OCI-LY3 (cell line): Measurements from ENCODE around the gene FAM222B.

Source experiments
- H2AFZ ChIP-seq: fragments of 200-600, 300-600 bp; shearing (Covaris generic); 2 replicates; pipeline ENCODE4 v1.6.0; 2014; ENCODE audit warnings: antibody characterized with exemption, low read depth, low read length
- H3K27ac ChIP-seq: fragments of 200-600, 300-600 bp; sonication (generic); 2 replicates; pipeline ENCODE4 v1.5.1; 2014; ENCODE audit warnings: mild to moderate bottlenecking, low read length, moderate library complexity, mixed read lengths
- H3K27me3 ChIP-seq: fragments of 200-600, 300-600 bp; sonication (generic); 2 replicates; pipeline ENCODE4 v1.6.1; 2014; ENCODE audit warnings: low read depth, low read length, mixed read lengths
- H3K36me3 ChIP-seq: fragments of 200-600, 300-600 bp; sonication (generic); replicated peaks from 2 replicates; pipeline ENCODE3; 2014; ENCODE audit warnings: low read depth, low read length, mixed read lengths
- H3K4me1 ChIP-seq: fragments of 300-600, 200-600 bp; sonication (generic); 2 replicates; pipeline ENCODE4 v1.6.1; 2014; ENCODE audit warnings: low read length, mixed read lengths
- H3K4me2 ChIP-seq: fragments of 200-600, 300-600 bp; sonication (generic); 2 replicates; pipeline ENCODE4 v1.6.1; 2014; ENCODE audit warnings: low read length, mixed read lengths
- H3K4me3 ChIP-seq: fragments of 300-600, 200-600 bp; sonication (generic); 2 replicates; pipeline ENCODE4 v1.5.1; 2014; ENCODE audit warnings: antibody characterized with exemption, mild to moderate bottlenecking, low read length, moderate library complexity
- H3K79me2 ChIP-seq: fragments of 300-600, 200-600 bp; shearing (Covaris generic); 2 replicates; pipeline ENCODE4 v1.6.1; 2014; ENCODE audit warnings: mild to moderate bottlenecking, low read length, mixed read lengths
- H3K9ac ChIP-seq: fragments of 300-600, 200-600 bp; shearing (Covaris generic); 2 replicates; pipeline ENCODE4 v1.6.0; 2014; ENCODE audit warnings: mild to moderate bottlenecking, low read length, moderate library complexity
- H3K9me3 ChIP-seq: fragments of 200-600, 300-600 bp; shearing (Covaris generic); 2 replicates; pipeline ENCODE4 v1.6.1; 2014; ENCODE audit warnings: low read length, mixed read lengths; ENCODE audit not compliant: insufficient read depth
- H4K20me1 ChIP-seq: fragments of 200-600, 300-600 bp; sonication (generic); 2 replicates; pipeline ENCODE4 v1.6.1; 2016; ENCODE audit warnings: low read length, mixed read lengths; ENCODE audit not compliant: insufficient read depth
- EZH2phosphoT487 ChIP-seq: fragments of 200-600 bp; shearing (Covaris generic); IDR thresholded peaks from 2 replicates; pipeline ENCODE4 v1.6.1; 2018; ENCODE audit warnings: antibody characterized with exemption, mixed run types, low read depth
- TF ChIP-seq, protein P1 (sequence below): fragments of 200-600, 300-600 bp; sonication (generic); IDR thresholded peaks from 2 replicates; pipeline ENCODE4 v1.5.1; 2014; ENCODE audit warnings: antibody characterized with exemption, low read length, low read depth

Gene FAM222B

DNA sequence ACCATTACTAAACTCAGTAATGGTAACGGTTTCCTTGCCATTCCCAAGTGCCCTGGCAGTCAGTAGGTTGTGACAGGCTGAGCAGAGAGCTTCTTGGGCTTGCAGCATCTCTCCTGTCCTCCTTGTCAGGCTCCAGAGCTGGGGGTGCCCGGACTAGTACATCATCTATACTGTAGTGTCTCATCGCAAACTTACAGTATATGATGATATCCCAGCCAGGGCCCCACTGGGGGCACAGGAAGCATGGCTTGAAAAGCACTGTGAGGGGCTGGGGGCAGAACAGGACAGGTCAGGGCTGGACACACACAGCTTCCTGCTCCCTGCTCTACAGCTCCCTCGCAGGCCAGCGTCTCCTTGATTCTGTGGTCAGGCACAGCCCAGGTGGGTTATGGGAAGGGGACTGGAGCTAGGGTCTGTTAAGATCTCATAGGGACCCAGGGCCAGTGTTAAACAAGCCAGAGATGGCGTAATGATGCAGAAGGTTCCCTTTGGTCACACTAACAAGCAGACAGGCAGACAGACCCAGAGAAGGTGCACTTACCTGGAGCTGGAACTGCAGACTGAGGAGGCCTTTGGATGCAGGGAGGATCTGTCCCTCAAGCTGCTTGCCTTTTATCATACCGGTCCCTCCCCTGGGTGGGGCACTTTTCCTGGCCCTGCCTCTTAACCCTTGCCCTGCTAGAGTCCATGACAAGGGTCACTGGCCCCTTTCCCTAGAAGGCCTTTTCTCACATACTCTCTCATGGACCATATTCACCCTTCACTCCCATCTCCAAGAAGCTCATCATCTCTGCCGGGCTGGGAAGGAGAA is 19.0 kb upstream of the FAM222B start:
- Histone ChIP-seq H3K9me3 (no peaks in the 10 kb centered on the region), H3K9ac (no peak overlapping the region), H3K27ac (no peak overlapping the region), H4K20me1 (no peaks in the 10 kb centered on the region), H3K4me2 (no peak overlapping the region), H3K79me2 (no peaks in the 10 kb centered on the region), H3K27me3 (no peaks in the 10 kb centered on the region), H3K4me3 (no peak overlapping the region), H2AFZ (no peak overlapping the region), H3K36me3 (peaks cover 19% of the 10 kb centered on the region), H3K4me1 (peaks cover 22% of the 10 kb centered on the region)
- no peak for TF ChIP-seq EZH2phosphoT487
- TF ChIP-seq, protein P1, sequence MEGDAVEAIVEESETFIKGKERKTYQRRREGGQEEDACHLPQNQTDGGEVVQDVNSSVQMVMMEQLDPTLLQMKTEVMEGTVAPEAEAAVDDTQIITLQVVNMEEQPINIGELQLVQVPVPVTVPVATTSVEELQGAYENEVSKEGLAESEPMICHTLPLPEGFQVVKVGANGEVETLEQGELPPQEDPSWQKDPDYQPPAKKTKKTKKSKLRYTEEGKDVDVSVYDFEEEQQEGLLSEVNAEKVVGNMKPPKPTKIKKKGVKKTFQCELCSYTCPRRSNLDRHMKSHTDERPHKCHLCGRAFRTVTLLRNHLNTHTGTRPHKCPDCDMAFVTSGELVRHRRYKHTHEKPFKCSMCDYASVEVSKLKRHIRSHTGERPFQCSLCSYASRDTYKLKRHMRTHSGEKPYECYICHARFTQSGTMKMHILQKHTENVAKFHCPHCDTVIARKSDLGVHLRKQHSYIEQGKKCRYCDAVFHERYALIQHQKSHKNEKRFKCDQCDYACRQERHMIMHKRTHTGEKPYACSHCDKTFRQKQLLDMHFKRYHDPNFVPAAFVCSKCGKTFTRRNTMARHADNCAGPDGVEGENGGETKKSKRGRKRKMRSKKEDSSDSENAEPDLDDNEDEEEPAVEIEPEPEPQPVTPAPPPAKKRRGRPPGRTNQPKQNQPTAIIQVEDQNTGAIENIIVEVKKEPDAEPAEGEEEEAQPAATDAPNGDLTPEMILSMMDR = no peak

DNA sequence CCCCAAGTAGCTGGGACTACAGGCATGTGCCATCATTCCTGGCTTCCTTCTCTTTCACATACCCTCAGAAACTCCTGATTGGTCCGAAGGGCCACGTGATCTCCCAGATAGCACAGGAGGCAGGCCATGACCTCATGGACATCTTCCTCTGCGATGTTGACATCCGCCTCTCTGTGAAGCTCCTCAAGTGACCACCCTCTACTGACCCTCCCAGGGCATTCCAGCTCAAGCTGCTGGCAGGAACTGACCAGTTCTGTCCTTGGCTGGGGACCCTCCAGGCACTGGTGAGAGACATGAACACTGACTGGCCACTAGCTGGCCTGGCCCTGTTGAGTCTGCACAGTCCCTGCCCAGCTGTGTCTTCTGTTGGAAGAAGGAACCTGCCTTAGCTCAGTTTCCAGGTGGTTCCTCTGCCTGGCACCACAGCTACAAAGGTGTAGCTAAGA is 17.8 kb upstream of the FAM222B start:
- no peaks in the 10 kb centered on the region for H3K27me3 ChIP-seq
- no peaks in the 10 kb centered on the region for H3K9me3 ChIP-seq
- H3K36me3 ChIP-seq = peaks cover 19% of the 10 kb centered on the region
- peaks cover 17% of the 10 kb centered on the region for H3K4me1 ChIP-seq
- H3K79me2 ChIP-seq = peaks cover 10% of the 10 kb centered on the region
- H3K9ac ChIP-seq = no peak overlapping the region
- TF ChIP-seq, protein P1 = no peak
- TF ChIP-seq EZH2phosphoT487 = no peak
- H3K27ac ChIP-seq = no peak overlapping the region
- H3K4me2 ChIP-seq = no peak overlapping the region
- no peak overlapping the region for H3K4me3 ChIP-seq
- no peak overlapping the region for H2AFZ ChIP-seq
- H4K20me1 ChIP-seq = no peaks in the 10 kb centered on the region

DNA sequence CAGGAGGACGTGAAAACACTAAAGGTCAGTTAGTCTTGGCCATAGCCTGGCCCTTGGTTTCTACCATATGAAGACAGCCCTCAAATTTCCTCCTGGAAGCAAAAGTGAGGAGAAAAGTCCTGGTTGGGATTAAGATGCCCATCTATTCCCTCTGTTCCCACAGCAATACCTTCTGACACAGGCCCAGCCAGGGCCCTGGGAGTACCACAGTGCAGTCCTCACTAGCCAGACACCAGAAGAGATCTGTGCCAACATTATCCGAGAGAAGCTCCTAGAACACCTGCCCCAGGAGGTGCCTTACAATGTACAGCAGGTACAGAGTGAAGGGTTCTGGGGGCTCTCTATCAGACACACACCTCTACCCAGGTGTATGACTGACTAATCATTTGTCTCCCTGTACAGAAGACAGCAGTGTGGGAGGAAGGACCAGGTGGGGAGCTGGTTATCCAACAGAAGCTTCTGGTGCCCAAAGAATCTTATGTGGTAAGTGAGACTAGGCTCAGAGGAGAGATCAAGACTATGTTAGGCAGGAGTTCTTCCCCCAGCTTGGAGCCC is 16.3 kb upstream of the FAM222B start:
- peaks cover 20% of the 10 kb centered on the region for H3K4me1 ChIP-seq

More for the DNA sequence above, 16.3 kb upstream of the FAM222B start:
- peaks cover 18% of the 10 kb centered on the region for H3K79me2 ChIP-seq
- no peaks in the 10 kb centered on the region for H3K9me3 ChIP-seq
- H3K4me2 ChIP-seq = no peak overlapping the region
- H2AFZ ChIP-seq = no peak overlapping the region
- no peak overlapping the region for H3K9ac ChIP-seq
- no peaks in the 10 kb centered on the region for H4K20me1 ChIP-seq
- H3K36me3 ChIP-seq = peaks cover 19% of the 10 kb centered on the region
- no peak for TF ChIP-seq EZH2phosphoT487
- TF ChIP-seq, protein P1 = no peak
- no peak overlapping the region for H3K4me3 ChIP-seq
- no peaks in the 10 kb centered on the region for H3K27me3 ChIP-seq
- no peak overlapping the region for H3K27ac ChIP-seq
